Loucy (cell line): ENCODE measurements around the gene C5AR2.

ENCODE experiments used
- CTCF ChIP-seq: fragments of 200-600 bp; sonication (generic); conservative IDR thresholded peaks from 2 replicates; pipeline ENCODE4 v1.5.1; 2014; ENCODE audit warnings: mild to moderate bottlenecking, antibody characterized with exemption, low read length
- EZH2phosphoT487 ChIP-seq: fragments of 200-600 bp; IDR thresholded peaks from 2 replicates; pipeline ENCODE4 v1.6.1; 2018; ENCODE audit warnings: antibody characterized with exemption, mild to moderate bottlenecking, moderate library complexity, borderline replicate concordance

- TF ChIP-seq CTCF, result no peak
- TF ChIP-seq EZH2phosphoT487, result no peak
These were observed 21.2 kb upstream of the C5AR2 start for GRCh38 chr19:47310819-47311218.
